Natural killer cell (primary cell): ENCODE data around the gene MAPRE3. TPM values are rescaled to one million over a fixed set of nuclear protein-coding genes. Genes with fewer than 3 reads are reported as not detected.

Source experiments
- ATAC-seq, 3 donors: fragments of 150-1000 bp in 2 of 3; fragments of 200-7000 bp in 1 of 3; cut with Tn5 transposase; 1 replicate in 1 of 3; 2 replicates in 2 of 3; pipeline ENCODE4 v1.10.0; 2021; ENCODE audit warnings: mild to moderate bottlenecking in 2 of 3, moderate library complexity in 2 of 3
- DNase-seq, 2 donors: peaks; one replicate each; pipeline versions ENCODE4 v3.0.0 to v3.0.0-alpha.2; 2013 to 2021; ENCODE audit warnings: mixed read lengths in 1 of 2
- H3K27ac ChIP-seq: one replicate; pipeline ENCODE4 v1.5.1; 2013; ENCODE audit warnings: mild to moderate bottlenecking, low read length
- H3K27me3 ChIP-seq: one replicate; pipeline ENCODE4 v1.6.1; 2013; ENCODE audit warnings: low read length; ENCODE audit not compliant: control insufficient read depth, insufficient read depth
- H3K36me3 ChIP-seq: one replicate; pipeline ENCODE4 v1.6.1; 2013; ENCODE audit warnings: low read length; ENCODE audit not compliant: control insufficient read depth, insufficient read depth
- H3K4me1 ChIP-seq: one replicate; pipeline ENCODE4 v1.6.1; 2013; ENCODE audit warnings: low read length; ENCODE audit not compliant: control insufficient read depth, insufficient read depth
- H3K4me3 ChIP-seq: one replicate; pipeline ENCODE4 v1.5.1; 2013; ENCODE audit warnings: low read length
- H3K9me3 ChIP-seq: one replicate; pipeline ENCODE4 v1.6.1; 2013; ENCODE audit warnings: low read length; ENCODE audit not compliant: control insufficient read depth, insufficient read depth
- H3K27ac Mint-ChIP-seq, 2 donors: one replicate each; pipeline ENCODE4 v1.8.0; 2022; ENCODE audit warnings: mild to moderate bottlenecking in 2 of 2, mixed read lengths in 2 of 2, moderate library complexity in 1 of 2
- H3K27me3 Mint-ChIP-seq, 2 donors: one replicate each; pipeline ENCODE4 v1.8.0; 2022; ENCODE audit warnings: low read depth in 2 of 2, mixed read lengths in 2 of 2
- H3K36me3 Mint-ChIP-seq: one replicate; pipeline ENCODE4 v1.8.0; 2022; ENCODE audit warnings: mixed read lengths
- H3K4me1 Mint-ChIP-seq, 2 donors: one replicate each; pipeline ENCODE4 v1.8.0; 2022; ENCODE audit warnings: mixed read lengths in 2 of 2
- H3K4me3 Mint-ChIP-seq: one replicate; pipeline ENCODE4 v1.8.0; 2022; ENCODE audit warnings: mild to moderate bottlenecking, moderate library complexity, mixed read lengths
- H3K9me3 Mint-ChIP-seq, 2 donors: one replicate each; pipeline ENCODE4 v1.8.0; 2022; ENCODE audit warnings: mixed read lengths in 2 of 2
- CTCF ChIP-seq: fragments of 200-600 bp; IDR thresholded peaks from one replicate; pipeline ENCODE4 v1.8.0; 2022; ENCODE audit warnings: antibody characterized with exemption
- WGBS: methylation state at CpG from one replicate; pipeline ENCODE4 v1.1.7; 2013; ENCODE audit warnings: missing lambda C conversion rate; ENCODE audit not compliant: insufficient coverage; 5-methylcytosine and 5-hydroxymethylcytosine counted together
- intact Hi-C: fragments of 100-400 bp; cut with micrococcal nuclease; formaldehyde crosslinking; loops from one replicate; pipeline ENCODE4 v1.14.2; 2022
- total RNA-seq, 4 donors: library from RNA; stranded (reverse); fragments of 120-200 nt in 1 of 4; gene quantifications; one replicate each; pipeline versions ENCODE4 v1.2.3 to v1.2.4, GENCODE V29; 2013 to 2022

The MAPRE3 gene
- total RNA-seq, 3 donors from 2014 or later (not counting 1 experiment from before 2014, with no cell fraction given), result 3.9 to 5.0 (median 4.2) TPM

- Histone ChIP-seq H3K27me3 (no peaks in the 10 kb centered on the region), H3K4me1 (peaks cover 13% of the 10 kb centered on the region), H3K27ac (no peak overlapping the region), H3K4me3 (no peak overlapping the region), H3K9me3 (no peaks in the 10 kb centered on the region), H3K36me3 (peaks cover 66% of the 10 kb centered on the region)
- peaks cover 11% of the 10 kb centered on the region for H3K36me3 Mint-ChIP-seq
- no peak for ATAC-seq
- intact Hi-C loops, result no loop called here
- no peak for DNase-seq
- H3K27ac Mint-ChIP-seq, result no peak overlapping the region
- 96% methylated on average over 17 of the region's 17 CpGs for WGBS
- no peak overlapping the region for H3K4me3 Mint-ChIP-seq
- no peak for TF ChIP-seq CTCF
- no peaks in the 10 kb centered on the region for H3K9me3 Mint-ChIP-seq
- H3K4me1 Mint-ChIP-seq, result peaks cover 5 to 38% of the 10 kb centered on the region in 2 donors
- H3K27me3 Mint-ChIP-seq, result no peaks in the 10 kb centered on the region
Measured at GRCh38 chr2:27038631-27039339, 68.3 kb downstream of the MAPRE3 start.

GRCh38 chr2:27039426-27039825 is 69.0 kb downstream of the MAPRE3 start:
- H3K4me3 Mint-ChIP-seq, result no peak overlapping the region
- Histone ChIP-seq H3K27ac (no peak overlapping the region), H3K9me3 (no peaks in the 10 kb centered on the region), H3K4me3 (no peak overlapping the region), H3K36me3 (peaks cover 66% of the 10 kb centered on the region), H3K4me1 (peaks cover 8% of the 10 kb centered on the region), H3K27me3 (no peaks in the 10 kb centered on the region)
- TF ChIP-seq CTCF, result no peak
- DNase-seq (no peak), ATAC-seq (no peak)
- H3K9me3 Mint-ChIP-seq, result no peaks in the 10 kb centered on the region
- H3K36me3 Mint-ChIP-seq, result peaks cover 11% of the 10 kb centered on the region
- intact Hi-C loops, result no loop called here
- peaks cover 0 to 31% of the 10 kb centered on the region in 2 donors for H3K4me1 Mint-ChIP-seq
- no peak overlapping the region for H3K27ac Mint-ChIP-seq
- whole genome bisulfite sequencing, result 96% methylated on average over 5 of the region's 6 CpGs
- H3K27me3 Mint-ChIP-seq, result no peaks in the 10 kb centered on the region

GRCh38 chr2:27039871-27040270 is 69.4 kb downstream of the MAPRE3 start:
- intact Hi-C loops, result no loop called here
- Histone ChIP-seq H3K9me3 (no peaks in the 10 kb centered on the region), H3K27me3 (no peaks in the 10 kb centered on the region), H3K4me3 (no peak overlapping the region), H3K27ac (no peak overlapping the region), H3K4me1 (peaks cover 8% of the 10 kb centered on the region), H3K36me3 (peaks cover 65% of the 10 kb centered on the region)
- ATAC-seq (no peak), DNase-seq (no peak)
- 87% methylated on average over 7 of the region's 7 CpGs for WGBS
- Mint-ChIP-seq H3K9me3 (no peaks in the 10 kb centered on the region), H3K4me3 (no peak overlapping the region), H3K4me1 (peaks cover 0 to 27% of the 10 kb centered on the region in 2 donors), H3K27me3 (no peaks in the 10 kb centered on the region), H3K36me3 (peaks cover 11% of the 10 kb centered on the region), H3K27ac (no peak overlapping the region)
- no peak for TF ChIP-seq CTCF

- H3K36me3 ChIP-seq, result peaks cover 61% of the 10 kb centered on the region
- WGBS, result 98% methylated on average over 8 of the region's 8 CpGs
- H3K4me3 ChIP-seq, result no peak overlapping the region
- H3K27me3 ChIP-seq, result no peaks in the 10 kb centered on the region
- H3K9me3 ChIP-seq, result no peaks in the 10 kb centered on the region
- peaks cover 8% of the 10 kb centered on the region for H3K4me1 ChIP-seq
- no peak overlapping the region for H3K4me3 Mint-ChIP-seq
- intact Hi-C loops, result no loop called here
- H3K4me1 Mint-ChIP-seq, result peaks cover 0 to 23% of the 10 kb centered on the region in 2 donors
- ATAC-seq (no peak), DNase-seq (no peak)
- H3K27me3 Mint-ChIP-seq, result no peaks in the 10 kb centered on the region
- H3K27ac Mint-ChIP-seq, result no peak overlapping the region
- peaks cover 11% of the 10 kb centered on the region for H3K36me3 Mint-ChIP-seq
- TF ChIP-seq CTCF, result no peak
- no peak overlapping the region for H3K27ac ChIP-seq
- no peaks in the 10 kb centered on the region for H3K9me3 Mint-ChIP-seq
Measured at GRCh38 chr2:27040282-27040681, 69.8 kb downstream of the MAPRE3 start.
